T-helper 2 cell treated with Interferon-gamma antibody and Interleukin-4, amounts not matched to agents 5 μg/mL and 100 μg/mL, for 36 hours (primary cell): ENCODE results near the gene DNAJA4.

Experiments used
- DNase-seq: peaks from one replicate; pipeline ENCODE4 v3.0.0; 2021; ENCODE audit warnings: low spot score
- H3K27ac Mint-ChIP-seq: one replicate; pipeline ENCODE4 v1.8.0; 2021; ENCODE audit warnings: mild to moderate bottlenecking, mixed read lengths
- H3K27me3 Mint-ChIP-seq: one replicate; pipeline ENCODE4 v1.8.0; 2021; ENCODE audit warnings: low read depth, mixed read lengths
- H3K36me3 Mint-ChIP-seq: one replicate; pipeline ENCODE4 v1.8.0; 2021; ENCODE audit warnings: low read depth, mixed read lengths
- H3K4me1 Mint-ChIP-seq: one replicate; pipeline ENCODE4 v1.8.0; 2021; ENCODE audit warnings: low read depth, mixed read lengths
- H3K4me3 Mint-ChIP-seq: one replicate; pipeline ENCODE4 v1.8.0; 2022; ENCODE audit warnings: mild to moderate bottlenecking, moderate library complexity, mixed read lengths
- H3K9me3 Mint-ChIP-seq: one replicate; pipeline ENCODE4 v1.8.0; 2021; ENCODE audit warnings: mixed read lengths

DNAJA4 gene

DNA sequence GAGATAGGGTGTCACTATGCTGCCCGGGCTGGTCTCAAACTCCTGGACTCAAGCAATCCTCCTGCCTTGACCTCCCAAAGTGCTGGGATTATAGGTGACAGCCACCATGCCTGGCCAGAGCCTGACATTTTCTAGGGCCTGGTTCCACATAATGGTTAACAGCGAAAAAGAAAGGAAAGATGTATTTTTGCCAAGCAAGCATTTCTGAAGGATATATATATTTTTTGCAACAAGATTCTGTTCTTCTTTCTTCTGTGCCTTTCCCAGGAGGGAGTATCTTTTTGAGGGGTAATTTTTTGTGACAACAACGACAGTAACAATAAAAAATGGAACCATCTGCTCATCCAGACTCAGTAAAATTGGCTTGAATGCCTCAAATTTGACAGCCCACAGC lies 8.3 kb upstream of the DNAJA4 start:
- Mint-ChIP-seq H3K27ac (no peak overlapping the region), H3K4me3 (no peak overlapping the region), H3K36me3 (no peaks in the 10 kb centered on the region), H3K27me3 (peaks cover 8% of the 10 kb centered on the region), H3K4me1 (no peaks in the 10 kb centered on the region), H3K9me3 (no peaks in the 10 kb centered on the region)
- no peak for DNase-seq

DNA sequence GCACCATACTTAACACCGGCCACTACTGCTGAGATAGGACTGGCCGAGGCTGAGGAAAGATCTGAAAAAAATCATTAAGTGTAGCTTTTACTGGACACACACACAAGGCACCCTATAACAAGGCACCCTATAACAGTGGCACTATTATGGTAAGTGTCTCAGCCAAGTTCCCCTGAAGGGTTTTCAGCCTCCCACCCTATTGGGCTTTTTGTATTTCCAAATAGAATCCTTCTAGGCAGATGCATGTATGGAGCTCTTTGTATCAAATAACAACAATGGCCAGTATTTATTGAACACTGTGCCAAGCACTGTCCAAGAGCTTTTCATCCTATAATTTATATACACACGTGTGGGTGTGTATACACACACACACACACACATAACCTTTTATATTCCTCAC lies 6.7 kb upstream of the DNAJA4 start:
- DNase-seq, result no peak
- H3K27me3 Mint-ChIP-seq, result no peaks in the 10 kb centered on the region
- H3K4me3 Mint-ChIP-seq, result no peak overlapping the region
- no peaks in the 10 kb centered on the region for H3K36me3 Mint-ChIP-seq
- H3K27ac Mint-ChIP-seq, result no peak overlapping the region
- no peaks in the 10 kb centered on the region for H3K4me1 Mint-ChIP-seq
- H3K9me3 Mint-ChIP-seq, result no peaks in the 10 kb centered on the region

DNA sequence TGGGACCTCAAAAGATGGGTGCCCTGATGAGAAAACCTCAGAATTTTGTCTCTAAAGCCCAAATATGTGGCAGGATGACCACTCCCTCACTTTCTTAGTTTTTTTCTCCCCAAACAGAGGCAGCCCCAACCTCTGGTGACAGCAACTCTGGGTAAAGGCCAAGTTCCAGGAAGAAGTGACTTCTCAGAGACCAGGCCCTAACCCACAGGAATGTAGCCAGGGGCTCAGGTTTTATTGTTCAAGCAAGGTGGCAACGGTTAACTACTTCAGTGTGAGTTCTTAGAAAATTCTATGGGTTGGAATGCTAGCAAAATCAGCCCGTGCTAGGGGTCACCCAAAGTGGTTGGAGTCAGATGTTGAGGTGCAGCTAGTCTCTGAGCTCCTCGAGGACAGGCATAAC lies 5.1 kb upstream of the DNAJA4 start:
- Mint-ChIP-seq H3K9me3 (no peaks in the 10 kb centered on the region), H3K4me3 (no peak overlapping the region), H3K36me3 (no peaks in the 10 kb centered on the region), H3K4me1 (no peaks in the 10 kb centered on the region), H3K27ac (no peak overlapping the region), H3K27me3 (no peaks in the 10 kb centered on the region)
- no peak for DNase-seq

DNA sequence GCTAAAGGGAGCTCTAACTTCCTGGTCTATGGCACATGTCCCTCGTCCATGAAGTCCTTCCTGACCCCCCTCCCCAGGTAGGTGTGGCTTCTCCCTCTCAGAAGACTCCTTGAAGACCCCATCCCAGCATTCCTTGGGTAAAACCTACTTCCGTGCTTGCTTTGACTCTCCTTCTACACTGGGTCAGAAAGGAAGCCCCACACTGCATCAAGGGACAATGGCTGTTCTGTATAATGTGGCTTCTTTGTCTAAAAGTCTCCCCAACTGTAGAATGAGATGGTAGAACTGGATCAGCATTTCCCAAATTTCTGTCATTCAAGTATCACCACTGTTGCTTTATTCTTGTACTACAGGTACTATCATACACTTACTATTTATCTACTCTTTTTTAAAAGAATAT lies 3.9 kb upstream of the DNAJA4 start:
- no peak for DNase-seq
- H3K4me3 Mint-ChIP-seq, result no peak overlapping the region
- no peaks in the 10 kb centered on the region for H3K27me3 Mint-ChIP-seq
- H3K9me3 Mint-ChIP-seq, result no peaks in the 10 kb centered on the region
- H3K36me3 Mint-ChIP-seq, result no peaks in the 10 kb centered on the region
- H3K27ac Mint-ChIP-seq, result no peak overlapping the region
- peaks cover 4% of the 10 kb centered on the region for H3K4me1 Mint-ChIP-seq

DNA sequence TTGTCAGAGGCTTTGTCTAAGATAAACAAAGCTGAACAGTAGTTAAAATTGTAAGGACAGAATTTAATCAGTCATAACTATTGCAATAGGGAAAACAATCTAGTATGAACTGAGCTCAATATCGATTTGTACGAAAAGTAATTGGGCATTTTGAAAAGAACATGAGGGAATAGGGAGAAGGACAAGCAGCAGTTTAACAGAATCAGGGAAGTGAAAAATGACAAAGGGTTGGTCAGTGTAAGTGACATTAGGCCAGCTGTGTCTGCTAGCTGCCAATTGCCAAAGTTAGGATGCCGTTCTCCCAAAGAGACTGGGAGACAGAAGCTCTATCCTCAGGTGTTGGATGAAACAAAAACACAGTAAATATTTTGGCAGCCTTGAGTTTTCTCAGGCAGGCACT lies 3.3 kb upstream of the DNAJA4 start:
- Mint-ChIP-seq H3K27ac (no peak overlapping the region), H3K9me3 (no peaks in the 10 kb centered on the region), H3K27me3 (no peaks in the 10 kb centered on the region), H3K36me3 (no peaks in the 10 kb centered on the region), H3K4me3 (no peak overlapping the region), H3K4me1 (peaks cover 9% of the 10 kb centered on the region)
- DNase-seq, result no peak

DNA sequence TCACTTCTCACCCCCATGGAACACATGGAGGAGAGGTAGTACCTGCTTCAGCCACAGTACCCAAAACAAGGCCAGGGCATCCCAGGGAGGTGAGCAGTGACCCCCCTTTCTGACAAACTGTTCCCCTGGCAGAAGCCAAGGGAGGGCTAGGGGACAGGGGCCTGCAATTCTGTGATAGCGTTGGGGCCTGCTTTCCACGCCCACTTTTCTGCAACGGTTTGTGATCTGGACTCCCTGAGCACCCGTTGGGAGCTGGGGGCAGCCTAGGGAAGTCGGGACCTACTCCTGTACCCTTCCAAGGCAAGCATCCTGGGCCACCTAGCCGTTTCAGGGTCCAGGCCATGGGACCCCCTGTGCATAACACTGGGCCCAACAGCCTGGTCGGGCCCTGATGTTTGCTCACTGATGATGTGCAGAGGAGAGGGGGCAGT lies 996 bp upstream of the DNAJA4 start:
- Mint-ChIP-seq H3K9me3 (no peaks in the 10 kb centered on the region), H3K4me3 (peak overlapping the region; percentile 60), H3K36me3 (peaks cover 1% of the 10 kb centered on the region), H3K4me1 (peaks cover 17% of the 10 kb centered on the region), H3K27ac (peak overlapping the region; percentile 71), H3K27me3 (no peaks in the 10 kb centered on the region)
- DNase-seq, result no peak

DNA sequence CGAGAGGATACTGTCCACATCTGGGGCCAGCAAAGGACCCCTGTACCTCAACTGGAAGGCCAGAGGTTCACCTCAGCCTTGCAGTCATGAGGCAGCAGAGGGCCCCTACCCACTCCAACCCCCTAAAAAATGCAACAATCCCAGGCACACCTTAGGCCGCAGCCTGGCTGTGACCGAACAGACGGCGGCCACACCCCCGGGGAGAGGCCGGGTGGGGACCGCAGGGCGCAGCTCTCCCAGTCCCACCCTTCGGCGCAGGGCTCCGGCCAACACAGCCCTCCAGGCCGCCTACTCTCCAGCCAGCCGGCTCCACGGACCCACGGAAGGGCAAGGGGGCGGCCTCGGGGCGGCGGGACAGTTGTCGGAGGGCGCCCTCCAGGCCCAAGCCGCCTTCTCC lies 457 bp upstream of the DNAJA4 start:
- H3K36me3 Mint-ChIP-seq, result peaks cover 1% of the 10 kb centered on the region
- peak overlapping the region; percentile 60 for H3K4me3 Mint-ChIP-seq
- DNase-seq, result no peak
- H3K4me1 Mint-ChIP-seq, result peaks cover 21% of the 10 kb centered on the region
- H3K27me3 Mint-ChIP-seq, result no peaks in the 10 kb centered on the region
- H3K9me3 Mint-ChIP-seq, result no peaks in the 10 kb centered on the region
- H3K27ac Mint-ChIP-seq, result peak overlapping the region; percentile 71

DNA sequence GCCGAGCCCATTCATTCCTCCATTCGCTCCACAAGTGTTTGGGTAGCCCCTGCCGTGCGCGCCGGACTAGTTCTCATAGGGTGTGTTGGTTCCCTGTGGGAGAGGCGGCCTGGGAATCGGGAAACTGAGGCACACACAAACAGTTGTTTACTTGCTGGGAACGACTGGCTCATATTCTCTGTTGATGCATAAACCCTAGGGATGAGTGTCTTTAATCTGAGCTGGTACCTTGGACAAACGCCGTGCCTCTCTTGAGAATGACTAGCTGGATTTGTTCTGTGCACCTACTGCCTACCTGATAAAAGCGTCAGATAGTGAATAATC lies 737 bp downstream of the DNAJA4 start:
- H3K36me3 Mint-ChIP-seq, result peaks cover 1% of the 10 kb centered on the region
- H3K27me3 Mint-ChIP-seq, result no peaks in the 10 kb centered on the region
- H3K27ac Mint-ChIP-seq, result peak overlapping the region; percentile 77
- H3K4me3 Mint-ChIP-seq, result peak overlapping the region; percentile 83
- H3K9me3 Mint-ChIP-seq, result no peaks in the 10 kb centered on the region
- peaks cover 21% of the 10 kb centered on the region for H3K4me1 Mint-ChIP-seq
- no peak for DNase-seq

DNA sequence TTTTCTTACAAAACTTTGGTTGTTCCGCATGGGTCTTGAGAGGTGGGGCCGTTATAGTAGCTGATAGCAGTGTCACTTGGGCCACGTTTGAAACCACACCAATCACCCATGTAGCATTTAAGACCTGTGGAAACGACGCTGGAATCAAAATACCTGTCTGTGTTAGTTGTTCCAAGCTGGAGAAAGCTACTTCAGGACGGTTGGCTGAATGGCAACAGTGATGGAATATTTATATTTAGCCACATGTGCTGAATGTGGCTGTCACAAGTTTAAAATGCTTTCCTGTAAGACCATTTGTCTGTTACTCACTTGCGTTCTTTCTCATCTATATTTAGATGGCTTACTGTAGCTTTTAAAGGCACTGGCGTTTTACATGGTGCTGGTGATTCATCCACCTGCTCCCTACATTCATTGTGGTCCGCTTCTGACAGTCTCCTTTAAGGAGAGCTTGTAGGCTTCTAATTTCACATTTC lies 1.4 kb downstream of the DNAJA4 start:
- Mint-ChIP-seq H3K27me3 (no peaks in the 10 kb centered on the region), H3K9me3 (no peaks in the 10 kb centered on the region), H3K27ac (peak overlapping the region; percentile 77), H3K4me3 (peak overlapping the region; percentile 83), H3K36me3 (peaks cover 4% of the 10 kb centered on the region), H3K4me1 (peaks cover 21% of the 10 kb centered on the region)
- no peak for DNase-seq

DNA sequence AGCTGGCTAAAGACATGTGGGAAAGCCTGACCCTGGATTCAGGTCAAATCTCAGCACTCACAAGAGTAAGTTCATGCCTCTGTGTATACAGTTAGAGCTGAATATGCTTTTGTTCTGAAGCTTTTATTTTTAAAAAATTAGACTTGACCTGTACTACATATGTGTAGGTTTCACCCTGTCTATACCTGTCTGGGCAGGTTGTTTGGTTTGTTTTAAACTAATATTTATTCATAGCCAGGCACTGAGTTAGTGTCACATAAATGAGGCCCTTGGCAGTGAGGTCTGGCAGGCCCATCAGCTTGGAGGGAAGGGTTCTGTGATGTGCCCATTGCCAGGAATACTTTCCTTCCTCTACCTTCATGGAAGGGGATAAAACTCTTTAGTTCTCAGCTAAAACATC lies 1.9 kb downstream of the DNAJA4 start:
- no peak overlapping the region for H3K27ac Mint-ChIP-seq
- no peaks in the 10 kb centered on the region for H3K27me3 Mint-ChIP-seq
- no peak for DNase-seq
- peaks cover 21% of the 10 kb centered on the region for H3K4me1 Mint-ChIP-seq
- no peaks in the 10 kb centered on the region for H3K9me3 Mint-ChIP-seq
- peaks cover 4% of the 10 kb centered on the region for H3K36me3 Mint-ChIP-seq
- peak overlapping the region; percentile 83 for H3K4me3 Mint-ChIP-seq

DNA sequence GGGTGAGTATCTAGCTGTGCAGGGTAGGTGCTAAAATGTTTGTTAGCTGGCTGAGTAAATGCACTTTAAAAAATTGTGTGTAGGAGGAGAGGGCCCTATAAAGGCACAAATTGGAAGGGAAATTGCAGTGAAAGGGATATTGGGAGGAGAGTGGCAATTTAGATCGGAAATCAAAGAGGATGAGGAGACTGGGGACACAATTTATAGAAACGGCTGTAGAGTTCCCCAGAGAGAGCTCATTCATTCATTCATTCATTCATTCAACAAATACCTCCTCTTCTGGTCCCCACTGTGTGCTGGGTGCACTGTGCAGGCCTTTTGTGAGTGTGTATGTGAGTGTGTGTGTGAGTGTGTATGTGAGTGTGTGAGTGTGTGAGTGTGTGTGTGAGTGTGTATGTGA lies 2.4 kb downstream of the DNAJA4 start:
- DNase-seq, result no peak
- Mint-ChIP-seq H3K4me1 (peaks cover 21% of the 10 kb centered on the region), H3K36me3 (peaks cover 8% of the 10 kb centered on the region), H3K9me3 (no peaks in the 10 kb centered on the region), H3K27ac (no peak overlapping the region), H3K4me3 (peak overlapping the region; percentile 4), H3K27me3 (no peaks in the 10 kb centered on the region)

DNA sequence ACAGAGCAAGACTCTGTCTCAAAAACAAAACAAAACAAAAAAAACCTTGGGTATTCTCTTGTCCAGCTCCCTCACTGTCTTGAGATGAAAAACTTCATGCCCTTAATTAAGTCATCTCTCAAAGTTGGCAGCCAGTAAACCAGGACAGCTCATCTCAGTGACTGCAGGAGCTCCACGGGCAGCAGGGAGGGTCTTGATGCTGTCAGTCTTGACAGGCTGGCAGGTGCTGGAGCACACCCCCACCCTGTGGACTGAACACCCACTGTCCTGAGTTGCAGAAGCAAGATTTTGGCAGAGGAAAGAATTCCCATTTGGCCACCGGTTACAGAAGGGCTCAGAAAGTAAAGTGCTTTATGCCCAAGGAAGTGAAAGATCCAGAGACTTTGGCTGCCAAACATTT lies 8.0 kb downstream of the DNAJA4 start:
- Mint-ChIP-seq H3K36me3 (peaks cover 27% of the 10 kb centered on the region), H3K27me3 (no peaks in the 10 kb centered on the region), H3K4me1 (peaks cover 5% of the 10 kb centered on the region), H3K27ac (no peak overlapping the region), H3K9me3 (no peaks in the 10 kb centered on the region), H3K4me3 (no peak overlapping the region)
- DNase-seq, result no peak

DNA sequence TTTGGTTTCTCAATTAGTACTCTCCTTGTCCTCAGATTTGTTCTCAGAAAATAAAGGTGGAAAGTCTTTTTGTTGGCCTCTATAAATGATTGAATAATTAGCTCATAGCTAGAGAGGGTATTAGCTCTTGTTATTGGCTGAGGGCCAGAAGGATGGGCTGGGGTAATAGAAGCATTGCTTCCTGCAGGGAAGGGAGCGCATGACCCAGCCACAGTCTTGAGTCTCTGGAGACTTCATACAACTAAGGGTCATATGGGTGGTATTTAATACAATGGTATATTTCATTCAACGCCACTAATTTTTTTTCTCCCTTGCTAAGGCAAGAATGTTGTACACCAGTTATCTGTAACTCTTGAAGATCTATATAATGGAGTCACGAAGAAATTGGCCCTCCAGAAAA lies 8.4 kb downstream of the DNAJA4 start:
- DNase-seq, result no peak
- Mint-ChIP-seq H3K36me3 (peaks cover 27% of the 10 kb centered on the region), H3K9me3 (no peaks in the 10 kb centered on the region), H3K4me3 (no peak overlapping the region), H3K27ac (no peak overlapping the region), H3K4me1 (peaks cover 3% of the 10 kb centered on the region), H3K27me3 (no peaks in the 10 kb centered on the region)

DNA sequence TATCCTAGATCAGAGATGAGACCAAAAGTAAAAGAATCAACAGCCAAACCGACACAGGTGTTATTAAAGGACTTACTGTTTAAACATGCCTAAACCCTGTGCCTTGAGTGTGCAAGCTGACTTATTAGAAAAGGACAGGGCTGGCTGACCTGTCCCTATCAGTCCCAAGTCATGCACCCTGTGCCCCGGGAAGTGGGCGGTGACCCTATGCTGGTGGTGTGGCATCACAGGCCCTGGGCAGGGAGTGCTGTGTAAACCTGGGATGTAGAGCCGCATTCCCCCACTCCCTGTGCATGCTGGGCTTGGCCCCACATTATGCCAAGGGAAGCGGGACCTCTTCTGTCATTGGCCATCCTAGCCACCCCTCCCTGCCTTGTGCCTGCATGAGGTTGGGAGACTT lies 10.6 kb downstream of the DNAJA4 start:
- no peak overlapping the region for H3K27ac Mint-ChIP-seq
- H3K4me3 Mint-ChIP-seq, result no peak overlapping the region
- H3K4me1 Mint-ChIP-seq, result no peaks in the 10 kb centered on the region
- peaks cover 39% of the 10 kb centered on the region for H3K36me3 Mint-ChIP-seq
- no peaks in the 10 kb centered on the region for H3K9me3 Mint-ChIP-seq
- H3K27me3 Mint-ChIP-seq, result no peaks in the 10 kb centered on the region
- no peak for DNase-seq

DNA sequence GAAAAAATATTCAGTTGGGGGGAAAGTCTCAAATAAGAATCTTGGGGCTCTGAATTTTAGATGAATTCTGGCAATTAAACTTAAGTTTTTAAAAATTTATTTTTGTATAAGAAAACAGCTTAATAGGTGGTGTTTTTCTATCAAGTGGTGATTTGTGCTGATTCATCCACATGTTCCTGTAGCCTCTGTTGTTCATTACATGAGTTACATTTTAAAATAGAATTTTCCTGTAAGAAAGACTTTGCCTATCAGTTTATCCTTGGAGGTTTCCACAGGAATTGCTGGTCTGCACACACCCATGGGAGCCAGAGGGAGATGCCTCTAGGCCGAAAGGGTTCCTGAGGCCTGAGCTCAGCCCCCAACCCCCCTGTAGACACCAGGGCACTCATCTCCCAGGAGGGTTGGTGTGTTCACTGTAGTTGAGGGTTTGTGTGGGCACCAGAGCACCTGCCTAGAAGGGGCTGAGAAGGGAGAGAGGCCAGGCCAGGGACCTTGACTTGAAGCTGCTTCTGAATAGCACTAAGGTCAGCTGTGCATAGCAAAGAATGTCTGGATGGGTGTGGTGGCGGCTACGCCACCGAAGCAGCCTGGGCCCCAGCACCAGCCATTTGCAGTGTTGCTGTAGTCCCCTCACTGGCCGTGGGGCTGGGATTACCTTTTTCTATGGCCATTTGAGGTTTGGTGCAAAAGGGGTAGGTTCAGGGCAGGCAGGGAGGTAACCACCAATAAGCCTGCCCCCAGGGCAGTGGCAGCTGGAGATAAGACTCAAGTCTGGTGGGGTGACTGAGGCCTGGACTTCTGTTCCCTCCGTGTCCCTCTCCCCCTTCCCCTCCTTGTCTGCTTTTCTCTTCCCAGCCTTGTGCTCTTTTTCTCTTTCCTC lies 11.9 kb downstream of the DNAJA4 start:
- Mint-ChIP-seq H3K36me3 (peaks cover 46% of the 10 kb centered on the region), H3K4me1 (no peaks in the 10 kb centered on the region), H3K27ac (no peak overlapping the region), H3K9me3 (no peaks in the 10 kb centered on the region), H3K4me3 (no peak overlapping the region), H3K27me3 (no peaks in the 10 kb centered on the region)
- DNase-seq, result no peak
